GM21529 (cell line): Measurements from ENCODE around the gene TCTN2.

Experiments used
- ATAC-seq: cut with Tn5 transposase; IDR thresholded peaks from one replicate; pipeline ENCODE4 v1.9.1; 2021; ENCODE audit not compliant: unreplicated experiment

TCTN2 gene

DNA sequence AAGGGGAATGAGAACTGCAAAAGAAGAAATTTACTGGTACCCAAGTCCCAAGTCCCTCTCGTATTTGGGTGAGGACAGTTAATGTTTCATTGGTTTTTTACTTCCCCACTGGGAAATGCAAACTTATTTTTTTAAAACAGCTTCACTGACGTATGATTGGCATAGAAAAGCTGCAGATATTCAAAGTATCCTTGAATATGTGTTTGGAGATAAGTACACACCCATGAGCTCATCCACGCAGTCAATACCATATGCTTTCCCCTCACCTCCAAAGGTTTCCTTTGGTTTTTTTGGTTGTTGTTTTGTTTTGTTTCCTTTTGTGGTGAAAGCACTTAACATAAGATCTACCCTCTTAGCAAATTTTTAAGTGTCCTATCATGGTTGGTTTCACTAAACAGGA, 13.1 kb downstream of the TCTN2 start:
- ATAC-seq: no peak

DNA sequence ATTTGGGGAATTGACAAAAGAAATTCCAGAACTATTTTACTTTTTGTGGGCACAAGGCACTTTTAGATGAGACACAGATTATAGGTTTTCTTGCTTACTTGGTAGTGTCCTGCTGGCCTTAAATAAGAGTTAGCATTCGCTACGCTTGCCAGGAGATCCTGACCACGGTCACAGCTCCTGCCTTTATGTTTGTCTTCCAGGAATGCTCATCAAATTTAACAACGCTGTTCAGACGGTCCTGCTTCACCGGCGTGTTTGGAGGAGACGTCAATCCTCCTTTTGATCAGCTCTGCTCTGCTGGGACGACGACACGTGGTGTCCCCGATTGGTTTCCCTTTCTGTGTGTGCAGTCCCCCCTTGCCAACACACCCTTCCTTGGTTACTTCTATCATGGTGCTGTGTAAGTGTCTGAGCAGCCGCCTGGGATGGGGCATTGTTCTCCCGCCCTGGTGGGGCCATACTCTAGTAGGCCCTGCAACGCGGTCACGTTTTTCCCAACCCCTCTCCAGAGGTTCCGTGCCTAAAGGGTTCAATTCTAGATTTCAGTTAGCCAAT, 15.8 kb downstream of the TCTN2 start:
- no peak for ATAC-seq

DNA sequence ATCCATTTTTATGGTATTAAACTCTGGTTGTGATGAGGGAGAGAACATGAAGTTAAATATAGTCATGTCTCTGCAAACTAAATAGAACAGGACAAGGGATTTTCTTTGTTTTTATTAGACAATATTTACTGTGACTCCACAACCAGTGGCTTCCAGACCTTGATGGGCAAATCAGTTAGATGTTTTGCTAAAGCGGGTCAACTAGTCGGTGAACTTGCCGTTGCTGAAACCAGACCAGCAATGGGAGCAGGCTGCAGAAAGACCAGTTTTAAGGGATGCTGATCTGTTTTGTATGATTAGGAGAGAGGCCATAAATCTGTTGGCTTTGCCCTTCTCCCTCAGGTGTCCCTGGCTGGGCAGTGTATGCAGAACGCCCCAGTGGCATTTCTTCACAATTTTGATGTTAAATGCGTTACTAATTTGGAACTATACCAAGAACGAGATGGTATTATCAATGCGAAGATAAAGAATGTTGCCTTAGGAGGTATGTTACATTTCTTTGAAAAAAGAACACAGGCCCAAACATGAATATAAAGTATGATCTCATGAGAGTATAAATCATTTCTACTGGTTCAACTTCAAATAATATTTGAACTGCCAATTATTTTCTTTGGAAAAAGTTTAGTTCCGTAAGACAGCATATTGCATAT, 19.4 kb downstream of the TCTN2 start:
- no peak for ATAC-seq

- no peak for ATAC-seq
These were observed 25.3 kb downstream of the TCTN2 start for GRCh38 chr12:123696207-123696606.

DNA sequence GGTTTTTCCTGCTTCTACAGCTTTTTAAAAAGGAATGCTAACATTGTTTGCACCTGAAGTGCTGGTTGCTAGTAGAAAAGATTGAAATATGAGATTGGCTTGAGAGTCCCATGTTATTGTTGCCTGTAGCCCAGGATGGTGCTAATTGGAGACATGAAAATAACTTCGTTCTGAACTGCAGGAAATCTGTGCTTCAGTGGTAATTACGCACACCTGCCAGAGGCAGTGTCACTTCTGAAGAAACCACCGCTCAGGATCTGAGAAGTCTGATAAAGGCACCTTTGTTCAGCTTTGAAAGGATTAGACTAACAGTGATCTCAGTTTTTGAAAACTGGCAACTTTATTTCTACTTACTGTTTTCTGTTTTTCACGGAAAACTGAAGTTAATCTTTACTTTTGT, 25.7 kb downstream of the TCTN2 start:
- ATAC-seq: no peak

GRCh38 chr12:123705935-123706334, 35.0 kb downstream of the TCTN2 start:
- no peak for ATAC-seq

DNA sequence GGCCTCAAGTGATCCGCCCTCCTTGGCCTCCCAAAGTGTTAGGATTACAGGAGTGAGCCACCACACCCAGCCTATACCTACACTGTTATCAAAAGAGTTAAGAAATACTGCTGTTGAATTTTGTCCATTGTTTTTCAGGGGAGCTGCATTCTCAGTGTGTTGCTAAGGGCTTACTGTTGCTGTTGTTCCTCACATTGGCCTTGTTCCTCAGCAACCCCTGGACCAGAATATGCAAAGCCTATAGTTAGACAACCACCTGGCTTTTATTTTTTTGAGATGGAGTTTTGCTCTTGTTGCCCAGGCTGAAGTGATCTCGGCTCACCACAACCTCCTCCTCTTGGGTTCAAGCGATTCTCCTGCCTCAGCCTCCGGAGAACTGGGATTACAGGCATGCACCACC, 36.6 kb downstream of the TCTN2 start:
- ATAC-seq: no peak

- ATAC-seq: no peak
These were observed 41.9 kb downstream of the TCTN2 start for GRCh38 chr12:123712780-123713319.

GRCh38 chr12:123713398-123713797, 42.5 kb downstream of the TCTN2 start:
- no peak for ATAC-seq

- no peak for ATAC-seq
These were observed 43.1 kb downstream of the TCTN2 start for GRCh38 chr12:123713823-123714585.

DNA sequence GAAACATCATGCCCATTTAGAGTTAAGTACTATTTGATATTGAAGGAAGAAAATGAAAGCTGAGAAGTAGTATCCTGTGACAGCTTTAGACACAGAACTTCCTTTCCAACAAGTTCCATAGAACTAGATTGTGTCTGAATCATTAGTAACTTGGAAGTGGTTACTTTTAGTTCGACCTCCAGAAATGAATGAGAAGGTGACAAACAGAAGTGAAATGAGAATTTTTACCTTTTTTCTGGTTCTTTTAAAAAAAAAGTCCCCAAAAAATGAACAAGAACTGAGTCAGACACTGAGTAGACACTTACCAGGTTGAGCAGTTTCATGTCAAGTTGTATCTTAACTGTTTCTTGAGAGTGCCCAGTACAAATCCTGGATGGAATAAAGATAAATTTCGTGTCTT, 44.3 kb downstream of the TCTN2 start:
- ATAC-seq: no peak

- no peak for ATAC-seq
These were observed 46.4 kb downstream of the TCTN2 start for GRCh38 chr12:123717350-123717749.

GRCh38 chr12:123720141-123720814, 49.4 kb downstream of the TCTN2 start:
- ATAC-seq: no peak

GRCh38 chr12:123721245-123721644, 50.3 kb downstream of the TCTN2 start:
- no peak for ATAC-seq

- no peak for ATAC-seq
These were observed 52.1 kb downstream of the TCTN2 start for GRCh38 chr12:123723011-123723410.

GRCh38 chr12:123723765-123724164, 52.9 kb downstream of the TCTN2 start:
- peak; percentile 51 for ATAC-seq

GRCh38 chr12:123726244-123726643, 55.3 kb downstream of the TCTN2 start:
- ATAC-seq: no peak

- no peak for ATAC-seq
These were observed 56.0 kb downstream of the TCTN2 start for GRCh38 chr12:123726962-123727361.

DNA sequence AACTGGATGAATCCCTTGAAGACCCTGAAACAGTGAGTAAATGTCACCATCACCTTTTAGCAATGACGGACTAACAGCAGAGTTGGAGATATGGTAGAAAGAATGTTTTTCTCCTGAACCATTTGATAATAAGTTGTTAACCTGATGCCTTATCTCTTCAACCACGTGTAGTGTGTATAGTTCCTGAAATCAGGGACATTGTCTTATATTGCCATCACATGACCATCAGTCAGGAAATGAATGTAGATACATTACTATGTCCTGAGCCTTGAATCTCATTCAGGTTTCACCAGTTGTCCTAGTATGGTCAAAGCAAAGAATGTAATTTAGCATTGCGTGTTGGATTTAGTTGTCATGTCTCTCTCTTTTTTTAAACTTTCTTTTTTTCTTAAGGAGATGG, 57.0 kb downstream of the TCTN2 start:
- ATAC-seq: no peak

- no peak for ATAC-seq
These were observed 60.7 kb downstream of the TCTN2 start for GRCh38 chr12:123731596-123731995.

DNA sequence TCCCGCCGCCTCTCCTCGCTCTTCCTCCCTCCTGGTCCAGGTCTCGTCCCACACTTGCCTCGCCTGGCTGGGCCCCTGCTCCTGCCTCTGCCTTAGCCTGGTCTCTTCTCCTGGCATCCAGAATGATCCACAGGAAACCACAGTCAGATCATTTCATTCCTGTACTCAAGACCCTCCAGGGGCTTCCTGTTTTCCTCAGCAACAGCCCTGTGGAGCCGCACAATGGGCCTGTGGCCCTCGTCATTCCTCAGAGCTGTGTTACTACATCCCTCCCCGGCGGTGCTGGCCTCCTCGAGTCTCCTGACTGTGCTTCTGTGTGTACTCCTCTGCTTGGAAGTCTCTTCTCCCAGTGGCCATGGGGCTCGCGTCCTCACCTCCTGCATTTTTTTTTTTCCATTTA, 61.3 kb downstream of the TCTN2 start:
- no peak for ATAC-seq

GRCh38 chr12:123733229-123733628, 62.3 kb downstream of the TCTN2 start:
- ATAC-seq: no peak
